ENCODE data around the gene HOXD10.

HOXD10 gene

GRCh38 chr2:176156807-176157498 is 40.4 kb downstream of the HOXD10 start, which contains the start of gene HOXD3:
HOXD3 (plus strand) TSS chr2:176157307; CDS start chr2:176169115, 11,808 bp downstream.
- Histone ChIP-seq H3K27me3 (ENCODE audit: control insufficient read depth, insufficient read depth, low read length) (peaks cover 97% of the 10 kb centered on the region), H3K4me3 (ENCODE audit: low read length) (no peak within 1 kb of the TSS), H3K4me1 (ENCODE audit: control insufficient read depth, insufficient read depth, low read length) (peaks cover 1% of the 10 kb centered on the region), H3K36me3 (ENCODE audit: control insufficient read depth, insufficient read depth, low read length) (no peaks in the 10 kb centered on the region), H3K27ac (ENCODE audit: low read length) (no peak within 1 kb of the TSS), H3K9me3 (ENCODE audit: control insufficient read depth, insufficient read depth, low read length) (no peaks in the 10 kb centered on the region)
- no peak for DNase-seq (ENCODE audit: low read depth, low spot score)
- no CpG with 5 or more reads among the region's 48 CpGs for WGBS (ENCODE audit: insufficient coverage, insufficient read length)

- Histone ChIP-seq H3K27ac (ENCODE audit: low read length) (no peak overlapping the region), H3K36me3 (ENCODE audit: control insufficient read depth, insufficient read depth, low read length) (no peaks in the 10 kb centered on the region), H3K4me3 (ENCODE audit: low read length) (no peak overlapping the region), H3K27me3 (ENCODE audit: control insufficient read depth, insufficient read depth, low read length) (peaks cover 97% of the 10 kb centered on the region), H3K4me1 (ENCODE audit: control insufficient read depth, insufficient read depth, low read length) (peaks cover 1% of the 10 kb centered on the region), H3K9me3 (ENCODE audit: control insufficient read depth, insufficient read depth, low read length) (no peaks in the 10 kb centered on the region)
- WGBS (ENCODE audit: insufficient coverage, insufficient read length): no CpG with 5 or more reads among the region's 43 CpGs
- DNase-seq (ENCODE audit: low read depth, low spot score): no peak
Measured at GRCh38 chr2:176157499-176158185, 41.1 kb downstream of the HOXD10 start.

GRCh38 chr2:176158186-176158591 is 41.6 kb downstream of the HOXD10 start:
- Histone ChIP-seq H3K4me3 (ENCODE audit: low read length) (no peak overlapping the region), H3K27me3 (ENCODE audit: control insufficient read depth, insufficient read depth, low read length) (peaks cover 97% of the 10 kb centered on the region), H3K4me1 (ENCODE audit: control insufficient read depth, insufficient read depth, low read length) (peaks cover 1% of the 10 kb centered on the region), H3K27ac (ENCODE audit: low read length) (no peak overlapping the region), H3K36me3 (ENCODE audit: control insufficient read depth, insufficient read depth, low read length) (no peaks in the 10 kb centered on the region), H3K9me3 (ENCODE audit: control insufficient read depth, insufficient read depth, low read length) (no peaks in the 10 kb centered on the region)
- DNase-seq (ENCODE audit: low read depth, low spot score): no peak
- WGBS (ENCODE audit: insufficient coverage, insufficient read length): no CpG with 5 or more reads among the region's 22 CpGs

GRCh38 chr2:176158855-176159662 is 42.5 kb downstream of the HOXD10 start:
- no peaks in the 10 kb centered on the region for H3K36me3 ChIP-seq (ENCODE audit: control insufficient read depth, insufficient read depth, low read length)
- peaks cover 99% of the 10 kb centered on the region for H3K27me3 ChIP-seq (ENCODE audit: control insufficient read depth, insufficient read depth, low read length)
- H3K4me3 ChIP-seq (ENCODE audit: low read length): no peak overlapping the region
- no peaks in the 10 kb centered on the region for H3K9me3 ChIP-seq (ENCODE audit: control insufficient read depth, insufficient read depth, low read length)
- no peak overlapping the region for H3K27ac ChIP-seq (ENCODE audit: low read length)
- no peak for DNase-seq (ENCODE audit: low read depth, low spot score)
- peaks cover 1% of the 10 kb centered on the region for H3K4me1 ChIP-seq (ENCODE audit: control insufficient read depth, insufficient read depth, low read length)
- WGBS (ENCODE audit: insufficient coverage, insufficient read length): no CpG with 5 or more reads among the region's 39 CpGs

GRCh38 chr2:176159663-176160250 is 43.2 kb downstream of the HOXD10 start:
- Histone ChIP-seq H3K27me3 (ENCODE audit: control insufficient read depth, insufficient read depth, low read length) (peaks cover 99% of the 10 kb centered on the region), H3K9me3 (ENCODE audit: control insufficient read depth, insufficient read depth, low read length) (no peaks in the 10 kb centered on the region), H3K36me3 (ENCODE audit: control insufficient read depth, insufficient read depth, low read length) (no peaks in the 10 kb centered on the region), H3K4me1 (ENCODE audit: control insufficient read depth, insufficient read depth, low read length) (peaks cover 1% of the 10 kb centered on the region; the same call in 1 of the 2 replicates), H3K4me3 (ENCODE audit: low read length) (no peak overlapping the region), H3K27ac (ENCODE audit: low read length) (no peak overlapping the region)
- WGBS (ENCODE audit: insufficient coverage, insufficient read length): no CpG with 5 or more reads among the region's 44 CpGs
- no peak for DNase-seq (ENCODE audit: low read depth, low spot score)

- DNase-seq (ENCODE audit: low read depth, low spot score): no peak
- no peaks in the 10 kb centered on the region for H3K9me3 ChIP-seq (ENCODE audit: control insufficient read depth, insufficient read depth, low read length)
- no peak overlapping the region for H3K27ac ChIP-seq (ENCODE audit: low read length)
- no CpG with 5 or more reads among the region's 50 CpGs for WGBS (ENCODE audit: insufficient coverage, insufficient read length)
- no peaks in the 10 kb centered on the region for H3K36me3 ChIP-seq (ENCODE audit: control insufficient read depth, insufficient read depth, low read length)
- no peak overlapping the region for H3K4me3 ChIP-seq (ENCODE audit: low read length)
- peaks cover 99% of the 10 kb centered on the region for H3K27me3 ChIP-seq (ENCODE audit: control insufficient read depth, insufficient read depth, low read length)
- peaks cover 1% of the 10 kb centered on the region; the same call in 1 of the 2 replicates for H3K4me1 ChIP-seq (ENCODE audit: control insufficient read depth, insufficient read depth, low read length)
Measured at GRCh38 chr2:176160251-176160985, 43.8 kb downstream of the HOXD10 start.

- no CpG with 5 or more reads among the region's 22 CpGs for WGBS (ENCODE audit: insufficient coverage, insufficient read length)
- H3K27ac ChIP-seq (ENCODE audit: low read length): no peak overlapping the region
- no peaks in the 10 kb centered on the region for H3K36me3 ChIP-seq (ENCODE audit: control insufficient read depth, insufficient read depth, low read length)
- H3K9me3 ChIP-seq (ENCODE audit: control insufficient read depth, insufficient read depth, low read length): no peaks in the 10 kb centered on the region
- peaks cover 1% of the 10 kb centered on the region; the same call in 1 of the 2 replicates for H3K4me1 ChIP-seq (ENCODE audit: control insufficient read depth, insufficient read depth, low read length)
- DNase-seq (ENCODE audit: low read depth, low spot score): no peak
- peaks cover 99% of the 10 kb centered on the region for H3K27me3 ChIP-seq (ENCODE audit: control insufficient read depth, insufficient read depth, low read length)
- no peak overlapping the region for H3K4me3 ChIP-seq (ENCODE audit: low read length)
Measured at GRCh38 chr2:176160986-176161824, 44.6 kb downstream of the HOXD10 start.

GRCh38 chr2:176161825-176162626 is 45.4 kb downstream of the HOXD10 start:
- Histone ChIP-seq H3K27me3 (ENCODE audit: control insufficient read depth, insufficient read depth, low read length) (peaks cover 98% of the 10 kb centered on the region), H3K36me3 (ENCODE audit: control insufficient read depth, insufficient read depth, low read length) (no peaks in the 10 kb centered on the region), H3K4me3 (ENCODE audit: low read length) (no peak overlapping the region), H3K9me3 (ENCODE audit: control insufficient read depth, insufficient read depth, low read length) (no peaks in the 10 kb centered on the region), H3K27ac (ENCODE audit: low read length) (no peak overlapping the region), H3K4me1 (ENCODE audit: control insufficient read depth, insufficient read depth, low read length) (peaks cover 1% of the 10 kb centered on the region; the same call in 1 of the 2 replicates)
- WGBS (ENCODE audit: insufficient coverage, insufficient read length): no CpG with 5 or more reads among the region's 22 CpGs
- no peak for DNase-seq (ENCODE audit: low read depth, low spot score)

Data from iPS DF 6.9 (cell line).